Liver (tissue), 2 donors: ENCODE data around the gene WASF2.

Experiments used
- CTCF ChIP-seq: fragments of 150-350 bp; IDR thresholded peaks from 2 replicates; pipeline ENCODE4 v1.5.1; 2017; ENCODE audit warnings: improper control_type of control experiment, low read depth, low read length; ENCODE audit not compliant: missing input control
- REST ChIP-seq: IDR thresholded peaks from 2 replicates; pipeline ENCODE4 v1.6.1; 2016; ENCODE audit warnings: antibody characterized with exemption, mild to moderate bottlenecking
- YY1 ChIP-seq: IDR thresholded peaks from 2 replicates; pipeline ENCODE4 v1.6.1; 2016; ENCODE audit warnings: antibody characterized with exemption, mild to moderate bottlenecking
- donor health status: healthy.

- TF ChIP-seq YY1 (no peak), CTCF (no peak), REST (no peak)
Observed at GRCh38 chr1:27492796-27493195, 2.8 kb upstream of the WASF2 start.
